ENCODE measurements around the gene IQCE. TPM values are rescaled to one million over a fixed set of nuclear protein-coding genes. Genes with fewer than 3 reads are reported as not detected.

IQCE gene
- total RNA-seq, 1 experiment from 2014 or later: 21.4 TPM

- POLR2A ChIA-PET: no interaction called here
Observed at GRCh38 chr7:2610898-2611297, 52.1 kb downstream of the IQCE start.

DNA sequence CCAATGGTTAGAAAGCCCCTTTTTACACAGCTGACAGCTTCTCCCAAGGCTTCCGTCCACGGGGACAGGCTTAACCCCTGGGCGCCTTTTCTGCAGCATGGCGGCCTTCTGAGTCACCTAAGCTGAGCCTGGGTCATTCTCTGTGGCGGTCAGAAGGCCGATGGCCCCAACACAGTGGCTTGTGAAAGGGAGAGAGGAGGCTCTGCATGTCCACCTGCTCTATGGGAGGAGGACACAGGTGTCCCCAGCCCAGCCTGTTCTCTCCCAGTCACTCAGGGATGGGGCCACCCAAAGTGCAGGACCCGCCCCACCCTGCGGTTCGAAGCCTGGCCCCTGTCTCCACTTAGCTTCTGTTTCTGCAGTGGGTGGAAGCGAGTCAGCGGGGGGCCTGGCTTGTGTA, 52.6 kb downstream of the IQCE start:
- DNase-seq (ENCODE audit: low read depth, low spot score) (no peak), ATAC-seq (no peak)
- Histone ChIP-seq H4K20me1 (ENCODE audit: insufficient read depth) (no peaks in the 10 kb centered on the region), H3K27me3 (ENCODE audit: insufficient read depth, low read length) (no peaks in the 10 kb centered on the region), H3K9me2 (ENCODE audit: insufficient read depth) (no peaks in the 10 kb centered on the region), H3K4me3 (replicated peaks in 1 of 2; ENCODE audit: low read depth in 1 of 2, low read length in 2 of 2) (no peak overlapping the region), H3K79me2 (ENCODE audit: insufficient read depth, low read length) (no peaks in the 10 kb centered on the region), H3K27ac (ENCODE audit: low read depth, low read length) (no peak overlapping the region), H3K9ac (ENCODE audit: low read length) (no peak overlapping the region), H3K36me3 (ENCODE audit: control insufficient read depth in 1 of 2, insufficient read depth in 2 of 2, low read length in 2 of 2) (no peaks in the 10 kb centered on the region), H3K4me1 (ENCODE audit: control insufficient read depth in 1 of 2, insufficient read depth in 2 of 2, low read length in 2 of 2) (peaks cover 3 to 11% of the 10 kb centered on the region in 2 experiments; a peak in 3 of 4 replicates), H3K4me2 (ENCODE audit: low read length) (no peak overlapping the region), H2AFZ (ENCODE audit: low read depth, low read length, poor library complexity, severe bottlenecking) (no peak overlapping the region), H3K9me3 (ENCODE audit: control insufficient read depth in 1 of 2, insufficient read depth in 1 of 2, low read depth in 1 of 2, low read length in 2 of 2) (no peaks in the 10 kb centered on the region)
- ChIA-PET CTCF (no interaction called here), POLR2A (no interaction called here), RAD21 (ENCODE audit: low non-redundant PET in 1 of 2, low total read pairs in 2 of 2, uncharacterized antibody in 2 of 2, unreplicated experiment in 2 of 2) (no interaction called here)
- intact Hi-C loops (cut with micrococcal nuclease): no loop called here
- no TSS peak for BruUV-seq (replicated peaks)
- TF ChIP-seq RAD21 (IDR thresholded peaks at IDR 0.05; ENCODE audit: low read depth) (no peak), ZBTB33 (IDR thresholded peaks at IDR 0.05; ENCODE audit: extremely low read depth, insufficient replicate concordance, low read length) (no peak), SIN3A (IDR thresholded peaks at IDR 0.05; ENCODE audit: low read depth) (no peak), ZFX (IDR thresholded peaks at IDR 0.05) (no peak), FOSL1 (IDR thresholded peaks at IDR 0.05; ENCODE audit: low read depth) (no peak), ATF3 (IDR thresholded peaks at IDR 0.05) (no peak), YY1 (IDR thresholded peaks at IDR 0.05; ENCODE audit: extremely low read depth, insufficient replicate concordance, low read depth, low read length) (no peak)
- TF ChIP-seq, protein P1, sequence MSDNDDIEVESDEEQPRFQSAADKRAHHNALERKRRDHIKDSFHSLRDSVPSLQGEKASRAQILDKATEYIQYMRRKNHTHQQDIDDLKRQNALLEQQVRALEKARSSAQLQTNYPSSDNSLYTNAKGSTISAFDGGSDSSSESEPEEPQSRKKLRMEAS (IDR thresholded peaks at IDR 0.05): no peak

More at GRCh38 chr7:2610898-2611297, 52.1 kb downstream of the IQCE start:
- no peaks in the 10 kb centered on the region for H3K9me3 ChIP-seq (ENCODE audit: control insufficient read depth in 1 of 2, insufficient read depth in 1 of 2, low read depth in 1 of 2, low read length in 2 of 2)
- DNase-seq (ENCODE audit: low read depth, low spot score) (no peak), ATAC-seq (no peak)
- no peaks in the 10 kb centered on the region for H3K27me3 ChIP-seq (ENCODE audit: insufficient read depth, low read length)
- no peaks in the 10 kb centered on the region for H3K79me2 ChIP-seq (ENCODE audit: insufficient read depth, low read length)
- no peaks in the 10 kb centered on the region for H3K36me3 ChIP-seq (ENCODE audit: control insufficient read depth in 1 of 2, insufficient read depth in 2 of 2, low read length in 2 of 2)
- no peak overlapping the region for H3K4me3 ChIP-seq (replicated peaks in 1 of 2; ENCODE audit: low read depth in 1 of 2, low read length in 2 of 2)
- no peak overlapping the region for H3K27ac ChIP-seq (ENCODE audit: low read depth, low read length)
- RAD21 ChIA-PET (ENCODE audit: low non-redundant PET in 1 of 2, low total read pairs in 2 of 2, uncharacterized antibody in 2 of 2, unreplicated experiment in 2 of 2): no interaction called here
- intact Hi-C loops (cut with micrococcal nuclease): no loop called here
- H3K9me2 ChIP-seq (ENCODE audit: insufficient read depth): no peaks in the 10 kb centered on the region
- peaks cover 3 to 11% of the 10 kb centered on the region in 2 experiments; a peak in 3 of 4 replicates for H3K4me1 ChIP-seq (ENCODE audit: control insufficient read depth in 1 of 2, insufficient read depth in 2 of 2, low read length in 2 of 2)
- TF ChIP-seq, protein P2, sequence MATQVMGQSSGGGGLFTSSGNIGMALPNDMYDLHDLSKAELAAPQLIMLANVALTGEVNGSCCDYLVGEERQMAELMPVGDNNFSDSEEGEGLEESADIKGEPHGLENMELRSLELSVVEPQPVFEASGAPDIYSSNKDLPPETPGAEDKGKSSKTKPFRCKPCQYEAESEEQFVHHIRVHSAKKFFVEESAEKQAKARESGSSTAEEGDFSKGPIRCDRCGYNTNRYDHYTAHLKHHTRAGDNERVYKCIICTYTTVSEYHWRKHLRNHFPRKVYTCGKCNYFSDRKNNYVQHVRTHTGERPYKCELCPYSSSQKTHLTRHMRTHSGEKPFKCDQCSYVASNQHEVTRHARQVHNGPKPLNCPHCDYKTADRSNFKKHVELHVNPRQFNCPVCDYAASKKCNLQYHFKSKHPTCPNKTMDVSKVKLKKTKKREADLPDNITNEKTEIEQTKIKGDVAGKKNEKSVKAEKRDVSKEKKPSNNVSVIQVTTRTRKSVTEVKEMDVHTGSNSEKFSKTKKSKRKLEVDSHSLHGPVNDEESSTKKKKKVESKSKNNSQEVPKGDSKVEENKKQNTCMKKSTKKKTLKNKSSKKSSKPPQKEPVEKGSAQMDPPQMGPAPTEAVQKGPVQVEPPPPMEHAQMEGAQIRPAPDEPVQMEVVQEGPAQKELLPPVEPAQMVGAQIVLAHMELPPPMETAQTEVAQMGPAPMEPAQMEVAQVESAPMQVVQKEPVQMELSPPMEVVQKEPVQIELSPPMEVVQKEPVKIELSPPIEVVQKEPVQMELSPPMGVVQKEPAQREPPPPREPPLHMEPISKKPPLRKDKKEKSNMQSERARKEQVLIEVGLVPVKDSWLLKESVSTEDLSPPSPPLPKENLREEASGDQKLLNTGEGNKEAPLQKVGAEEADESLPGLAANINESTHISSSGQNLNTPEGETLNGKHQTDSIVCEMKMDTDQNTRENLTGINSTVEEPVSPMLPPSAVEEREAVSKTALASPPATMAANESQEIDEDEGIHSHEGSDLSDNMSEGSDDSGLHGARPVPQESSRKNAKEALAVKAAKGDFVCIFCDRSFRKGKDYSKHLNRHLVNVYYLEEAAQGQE (IDR thresholded peaks at IDR 0.05; ENCODE audit: low read depth): no peak
- TF ChIP-seq FOSL1 (IDR thresholded peaks at IDR 0.05; ENCODE audit: low read depth) (no peak), YY1 (IDR thresholded peaks at IDR 0.05; ENCODE audit: extremely low read depth, insufficient replicate concordance, low read depth, low read length) (no peak), EZH2 (IDR thresholded peaks at IDR 0.05) (no peak)
- CTCF ChIA-PET: no interaction called here
- H2AFZ ChIP-seq (ENCODE audit: low read depth, low read length, poor library complexity, severe bottlenecking): no peak overlapping the region
- H3K9ac ChIP-seq (ENCODE audit: low read length): no peak overlapping the region
- no peaks in the 10 kb centered on the region for H4K20me1 ChIP-seq (ENCODE audit: insufficient read depth)
- H3K4me2 ChIP-seq (ENCODE audit: low read length): no peak overlapping the region
- no TSS peak for BruUV-seq (replicated peaks)
